ENCODE measurements around the gene PHF10.

PHF10 gene

GRCh38 chr6:169677096-169677495 is 47.2 kb downstream of the PHF10 start:
- no peak for DNase-seq (ENCODE audit: low read depth)

DNA sequence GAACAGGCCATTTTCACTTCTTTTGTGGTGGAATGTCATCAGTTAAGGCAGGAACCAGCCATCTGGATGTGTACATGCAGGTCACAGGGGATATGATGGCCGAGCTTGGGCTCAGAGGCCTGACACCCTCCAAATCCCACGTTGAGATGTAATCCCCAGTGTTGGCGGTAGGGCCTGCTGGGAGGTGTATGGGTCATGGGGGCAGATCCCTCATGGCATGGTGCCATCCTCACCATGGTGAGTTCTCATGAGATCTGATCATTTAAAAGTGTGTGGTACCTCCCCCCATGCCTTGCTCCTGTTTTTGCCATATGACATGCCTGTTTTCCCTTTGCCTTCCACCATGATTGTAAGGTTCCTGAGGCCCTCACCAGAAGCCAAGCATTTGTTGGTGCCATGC is 49.3 kb downstream of the PHF10 start:
- no peak for DNase-seq (ENCODE audit: low read depth)

DNA sequence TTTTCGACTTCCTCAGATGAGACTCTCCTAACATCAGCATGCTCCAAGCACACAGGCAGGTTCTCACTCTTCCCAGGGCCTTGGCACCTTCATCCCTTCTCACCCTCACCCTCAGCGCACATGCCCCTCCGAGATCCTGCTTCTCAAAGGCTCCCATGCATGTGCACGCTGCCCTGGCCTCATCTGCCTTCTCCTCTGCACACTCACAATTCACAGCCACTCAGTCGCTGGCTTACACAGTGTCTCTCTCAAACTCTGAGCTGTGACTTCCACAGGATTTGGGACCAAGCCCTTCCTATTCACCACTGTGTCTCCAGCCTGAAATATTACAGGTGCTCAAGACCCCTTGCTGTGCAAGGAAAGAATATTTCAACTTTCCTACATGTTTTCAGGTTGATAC is 52.7 kb downstream of the PHF10 start:
- no peak for DNase-seq (ENCODE audit: low read depth)

- no peak for DNase-seq (ENCODE audit: low read depth)
Observed at GRCh38 chr6:169669889-169670288, 54.4 kb downstream of the PHF10 start.

DNA sequence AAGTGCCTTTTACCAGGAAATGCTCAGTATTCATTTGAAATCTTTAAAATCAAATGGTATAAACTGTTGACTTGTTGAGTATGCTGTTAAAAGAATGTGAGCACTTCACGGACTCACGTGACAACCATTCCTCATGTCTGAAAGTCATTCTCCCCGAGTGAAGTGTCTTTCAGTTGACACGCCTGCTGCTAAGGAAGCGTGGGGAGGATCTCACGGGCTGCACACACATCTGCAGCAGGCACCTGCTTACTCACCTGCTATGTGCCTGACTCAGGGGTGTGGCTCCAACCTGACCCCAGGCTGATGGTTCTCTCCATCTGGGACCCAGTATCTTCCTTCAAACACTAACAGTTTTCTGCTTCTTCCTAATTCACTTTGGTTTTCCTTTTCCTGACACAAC is 55.2 kb downstream of the PHF10 start:
- DNase-seq (ENCODE audit: low read depth) = no peak

- DNase-seq (ENCODE audit: low read depth) = no peak
Observed at GRCh38 chr6:169668203-169668847, 56.0 kb downstream of the PHF10 start.

DNA sequence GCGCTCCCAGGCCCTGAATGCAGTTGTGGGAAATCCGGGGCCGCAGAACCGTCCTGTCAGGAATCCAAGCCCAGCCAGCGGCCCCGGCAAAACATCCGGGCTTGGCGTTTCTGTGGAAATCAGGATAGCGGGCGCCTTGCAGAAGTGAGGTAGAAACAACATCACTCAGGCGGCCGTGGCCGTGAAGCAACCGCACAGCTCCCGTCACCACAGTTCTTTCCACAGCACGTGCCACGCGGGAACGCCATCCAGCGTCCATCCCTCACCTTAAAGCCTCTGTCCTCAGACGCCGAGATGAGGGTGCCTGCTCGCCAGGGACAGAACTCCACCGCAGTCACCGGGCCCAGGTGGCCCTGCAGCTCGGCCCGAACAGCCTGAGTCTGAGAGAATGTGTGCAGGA is 56.6 kb downstream of the PHF10 start:
- DNase-seq (ENCODE audit: low read depth) = no peak

DNA sequence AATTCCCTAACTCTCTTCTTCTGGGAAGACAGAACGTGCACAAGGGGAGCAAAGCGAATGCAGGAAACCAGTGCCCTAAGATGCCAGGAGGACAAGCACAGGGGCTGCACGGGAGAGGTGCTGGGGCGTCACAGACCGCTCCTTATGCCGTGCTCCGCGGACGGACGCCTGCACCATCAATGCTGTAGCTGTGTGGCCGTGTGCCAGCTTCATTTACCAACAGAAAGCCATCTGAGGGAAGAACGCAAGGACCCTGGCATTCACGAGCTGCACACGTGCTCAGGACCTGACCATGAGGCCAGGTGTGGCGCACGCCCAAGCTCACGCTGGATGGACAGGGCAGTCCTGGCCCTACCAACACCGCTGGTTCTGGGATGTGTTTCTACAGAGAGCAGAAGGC is 57.9 kb downstream of the PHF10 start:
- no peak for DNase-seq (ENCODE audit: low read depth)

DNA sequence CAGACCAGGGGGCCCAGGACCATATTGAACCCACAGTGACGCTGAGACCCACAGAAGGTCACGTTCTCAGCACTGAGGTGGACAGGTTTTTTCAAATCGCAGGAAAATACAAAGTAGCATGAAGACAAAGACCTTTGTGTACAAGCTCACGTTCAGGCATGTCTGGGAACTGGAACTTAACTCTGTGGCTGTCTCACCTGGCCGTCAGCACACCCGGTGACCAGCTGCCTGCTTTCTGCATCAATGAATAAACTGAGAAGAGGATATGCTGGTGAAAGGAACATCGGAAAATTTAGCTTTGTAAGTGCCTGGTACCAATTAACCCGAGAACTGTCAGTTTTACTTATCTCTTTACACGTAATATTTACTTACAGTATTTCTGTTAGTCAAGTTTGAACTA is 59.0 kb downstream of the PHF10 start:
- DNase-seq (ENCODE audit: low read depth) = no peak

DNA sequence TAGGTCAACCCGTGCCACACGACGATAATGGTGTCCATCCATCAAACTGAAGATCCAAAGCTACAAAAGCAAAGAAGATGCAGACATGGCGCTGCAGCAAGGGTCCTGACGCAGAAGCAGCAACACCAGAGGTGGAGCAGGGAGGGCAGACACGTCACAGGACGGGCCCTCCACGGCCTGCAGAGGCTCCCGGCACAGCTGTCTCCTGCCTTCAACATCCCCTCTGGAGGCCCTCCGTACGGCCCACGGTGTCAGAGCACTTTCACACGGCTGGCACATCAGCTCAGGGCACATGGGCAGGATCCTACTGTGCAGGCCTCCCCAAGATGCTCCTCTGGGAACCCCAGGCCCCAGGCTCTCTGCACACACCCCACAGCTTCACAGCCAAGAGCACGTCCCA is 60.1 kb downstream of the PHF10 start:
- no peak for DNase-seq (ENCODE audit: low read depth)

DNA sequence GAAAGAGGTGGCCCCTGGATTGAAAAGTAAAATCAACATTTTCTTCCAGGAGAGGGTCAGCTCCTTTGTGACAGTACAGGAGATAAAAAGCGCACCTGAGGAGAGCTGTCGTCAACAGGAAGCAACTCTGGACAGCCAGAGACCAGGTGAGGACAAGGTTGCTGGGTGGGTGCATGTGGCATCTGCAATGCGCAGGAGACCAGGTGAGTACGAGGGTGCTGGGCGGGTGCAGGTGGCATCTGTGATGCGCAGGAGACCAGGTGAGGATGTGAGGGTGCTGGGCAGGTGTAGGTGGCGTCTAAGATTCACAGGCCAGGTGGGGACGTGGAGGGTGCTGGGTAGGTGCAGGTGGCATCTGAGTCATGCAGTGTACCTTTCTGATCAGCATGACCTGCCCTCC is 60.8 kb downstream of the PHF10 start:
- no peak for DNase-seq (ENCODE audit: low read depth)

GRCh38 chr6:169661391-169661756 is 62.9 kb downstream of the PHF10 start:
- no peak for DNase-seq (ENCODE audit: low read depth)

- no peak for DNase-seq (ENCODE audit: low read depth)
Observed at GRCh38 chr6:169660751-169661390, 63.4 kb downstream of the PHF10 start.

DNA sequence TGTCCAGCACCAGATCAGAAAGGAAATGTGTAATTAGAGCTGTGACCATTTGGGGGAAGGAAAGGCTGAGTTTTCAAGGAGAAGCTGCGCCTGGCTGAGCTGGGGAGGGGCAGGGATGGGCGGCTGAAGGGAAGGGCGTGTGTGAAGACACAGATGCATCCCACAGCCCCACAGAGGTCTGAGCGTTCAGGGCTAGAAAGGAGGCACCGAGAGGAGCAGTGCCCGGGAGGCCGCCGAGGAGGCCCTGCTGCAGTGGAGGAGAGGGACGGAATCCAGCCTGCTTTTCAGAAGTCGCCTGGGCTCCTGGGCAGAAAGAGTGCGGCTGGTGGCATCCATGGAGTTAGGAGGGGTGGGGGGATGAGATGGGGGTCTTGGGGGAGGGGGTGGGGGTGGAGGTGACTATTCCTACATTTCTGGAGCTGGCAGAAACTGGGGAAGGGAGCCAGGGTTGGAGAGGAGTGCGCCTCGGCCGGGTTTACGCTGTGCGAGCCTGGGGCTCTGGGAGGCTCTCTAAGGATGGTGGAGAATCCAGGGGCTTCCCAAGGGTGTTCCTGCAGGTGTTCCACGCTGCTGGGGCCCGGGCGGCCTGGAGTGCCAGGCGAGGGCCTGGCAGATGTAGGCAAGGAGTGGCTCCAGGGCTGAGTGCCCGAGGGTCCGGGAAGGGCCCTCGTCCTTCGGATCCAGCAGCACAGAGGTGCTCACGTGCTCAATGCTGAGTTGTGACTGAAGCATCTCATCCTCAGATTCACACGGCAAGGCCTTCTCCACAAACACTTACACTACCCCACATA is 64.3 kb downstream of the PHF10 start:
- no peak for DNase-seq (ENCODE audit: low read depth)

GRCh38 chr6:169657284-169657610 is 67.1 kb downstream of the PHF10 start:
- DNase-seq (ENCODE audit: low read depth) = no peak

DNA sequence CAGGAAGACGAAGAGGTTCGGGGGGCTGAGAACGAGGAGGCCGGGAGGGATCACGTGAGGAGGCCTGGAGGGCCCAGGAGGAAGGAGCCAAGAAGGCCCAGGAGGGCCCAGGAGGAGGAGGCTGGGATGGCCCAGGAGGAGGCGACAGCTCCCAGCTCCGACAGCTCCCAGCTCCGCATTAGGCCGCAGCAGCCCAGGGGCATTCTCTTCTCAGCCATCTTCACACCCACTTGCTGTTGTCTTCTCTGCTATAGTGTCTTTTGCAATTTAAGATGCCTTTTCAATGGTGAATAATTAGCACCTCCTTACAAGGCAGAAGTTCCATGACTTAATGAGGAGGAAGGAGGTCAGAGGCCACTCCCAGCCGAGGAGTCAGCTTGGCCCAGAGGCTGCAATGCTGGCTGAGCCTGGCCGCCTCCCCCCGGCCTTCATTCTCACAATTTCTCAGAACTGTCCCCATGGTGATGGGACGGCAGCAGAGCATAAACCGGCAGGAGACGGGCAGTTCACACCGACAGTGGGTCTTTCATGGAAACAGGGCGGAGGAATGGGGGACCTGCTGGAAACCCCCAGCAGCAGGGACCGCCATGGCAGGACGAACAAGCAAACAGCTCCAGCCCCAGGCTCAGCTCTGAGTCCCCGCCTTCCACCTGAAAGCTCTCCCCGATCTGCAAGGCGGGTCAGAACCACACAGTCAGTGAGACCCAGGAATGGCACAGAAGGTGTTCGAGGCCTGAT is 67.6 kb downstream of the PHF10 start:
- no peak for DNase-seq (ENCODE audit: low read depth)

- peak; percentile 44 for DNase-seq (ENCODE audit: low read depth)
Observed at GRCh38 chr6:169654598-169655391, 69.5 kb downstream of the PHF10 start.

All from activated T-cell treated with anti-CD3 and anti-CD28 coated beads for 24 hours (primary cell).